Trophoblast cell (in vitro differentiated cells and primary cell): ENCODE data around the gene PIK3AP1.

Experiments
- DNase-seq, 2 donors: peaks; one replicate each; pipeline ENCODE4 v3.0.0-alpha.2; 2016
- H2AFZ ChIP-seq: 2 replicates; pipeline ENCODE4 v1.6.1; 2013; ENCODE audit warnings: low read length, moderate library complexity, mild to moderate bottlenecking; ENCODE audit not compliant: insufficient read depth, poor library complexity
- H2AK5ac ChIP-seq: 2 replicates; pipeline ENCODE4 v1.6.1; 2013; ENCODE audit warnings: mild to moderate bottlenecking, low read length
- H2BK120ac ChIP-seq: 2 replicates; pipeline ENCODE4 v1.6.1; 2013; ENCODE audit warnings: low read length, mild to moderate bottlenecking, moderate library complexity; ENCODE audit not compliant: insufficient read depth, poor library complexity
- H2BK12ac ChIP-seq: 2 replicates; pipeline ENCODE4 v1.6.1; 2013; ENCODE audit warnings: mild to moderate bottlenecking, low read length, moderate library complexity
- H2BK5ac ChIP-seq: 2 replicates; pipeline ENCODE4 v1.6.1; 2013; ENCODE audit warnings: low read length, low read depth, moderate library complexity, mild to moderate bottlenecking; ENCODE audit not compliant: poor library complexity
- H3K14ac ChIP-seq: 2 replicates; pipeline ENCODE4 v1.6.1; 2013; ENCODE audit warnings: mild to moderate bottlenecking, low read length
- H3K18ac ChIP-seq: 2 replicates; pipeline ENCODE4 v1.6.1; 2013; ENCODE audit warnings: mild to moderate bottlenecking, low read length
- H3K23ac ChIP-seq: 2 replicates; pipeline ENCODE4 v1.6.1; 2013; ENCODE audit warnings: low read length
- H3K27ac ChIP-seq: 2 replicates; pipeline ENCODE4 v1.5.1; 2013; ENCODE audit warnings: low read depth, mild to moderate bottlenecking, inconsistent platforms, low read length, moderate library complexity
- H3K27me3 ChIP-seq: 2 replicates; pipeline ENCODE4 v1.6.1; 2013; ENCODE audit warnings: inconsistent platforms, mild to moderate bottlenecking, low read length, moderate library complexity; ENCODE audit not compliant: insufficient read depth
- H3K36me3 ChIP-seq, 2 experiments: 1 replicate in 1 of 2; 2 replicates in 1 of 2; pipeline ENCODE4 v1.6.1; 2013; ENCODE audit warnings: low read length in 2 of 2, mild to moderate bottlenecking in 2 of 2, moderate library complexity in 1 of 2; ENCODE audit not compliant: insufficient read depth in 2 of 2, control insufficient read depth in 1 of 2
- H3K4ac ChIP-seq: 2 replicates; pipeline ENCODE4 v1.6.1; 2013; ENCODE audit warnings: low read depth, mild to moderate bottlenecking, low read length, moderate library complexity
- H3K4me1 ChIP-seq, 2 experiments: 1 replicate in 1 of 2; 2 replicates in 1 of 2; pipeline ENCODE4 v1.6.1; 2013; ENCODE audit warnings: low read length in 2 of 2, mild to moderate bottlenecking in 2 of 2, moderate library complexity in 1 of 2; ENCODE audit not compliant: insufficient read depth in 2 of 2, control insufficient read depth in 1 of 2
- H3K4me2 ChIP-seq: 2 replicates; pipeline ENCODE4 v1.6.1; 2013; ENCODE audit warnings: inconsistent platforms, mild to moderate bottlenecking, low read length, moderate library complexity
- H3K4me3 ChIP-seq: 2 replicates; pipeline ENCODE4 v1.5.1; 2013; ENCODE audit warnings: mild to moderate bottlenecking, low read depth, low read length, inconsistent platforms
- H3K79me1 ChIP-seq: one replicate; pipeline ENCODE4 v1.6.1; 2013; ENCODE audit warnings: low read length
- H3K79me2 ChIP-seq: 2 replicates; pipeline ENCODE4 v1.6.1; 2013; ENCODE audit warnings: low read length, mild to moderate bottlenecking; ENCODE audit not compliant: control insufficient read depth, insufficient read depth, poor library complexity
- H3K9ac ChIP-seq: 2 replicates; pipeline ENCODE4 v1.6.1; 2013; ENCODE audit warnings: mild to moderate bottlenecking, low read length
- H3K9me3 ChIP-seq: 2 replicates; pipeline ENCODE4 v1.6.1; 2013; ENCODE audit warnings: low read depth, mild to moderate bottlenecking, control low read depth, inconsistent platforms, low read length; ENCODE audit not compliant: insufficient read depth
- H4K12ac ChIP-seq: 2 replicates; pipeline ENCODE4 v1.6.1; 2013; ENCODE audit warnings: low read depth, mild to moderate bottlenecking, low read length, moderate library complexity
- H4K8ac ChIP-seq: 2 replicates; pipeline ENCODE4 v1.6.1; 2013; ENCODE audit warnings: low read depth, mild to moderate bottlenecking, low read length, moderate library complexity
- H4K91ac ChIP-seq: one replicate; pipeline ENCODE4 v1.6.1; 2013; ENCODE audit warnings: low read depth, mild to moderate bottlenecking, low read length, moderate library complexity
- WGBS: extraction: QIAGEN DNeasy Blood & Tissue Kit; methylation state at CpG from one replicate; pipeline ENCODE4 v1.1.7; 2013; ENCODE audit warnings: missing lambda C conversion rate; ENCODE audit not compliant: insufficient read length, insufficient coverage; ENCODE audit errors: extremely low coverage; 5-methylcytosine and 5-hydroxymethylcytosine counted together

Gene PIK3AP1

DNA sequence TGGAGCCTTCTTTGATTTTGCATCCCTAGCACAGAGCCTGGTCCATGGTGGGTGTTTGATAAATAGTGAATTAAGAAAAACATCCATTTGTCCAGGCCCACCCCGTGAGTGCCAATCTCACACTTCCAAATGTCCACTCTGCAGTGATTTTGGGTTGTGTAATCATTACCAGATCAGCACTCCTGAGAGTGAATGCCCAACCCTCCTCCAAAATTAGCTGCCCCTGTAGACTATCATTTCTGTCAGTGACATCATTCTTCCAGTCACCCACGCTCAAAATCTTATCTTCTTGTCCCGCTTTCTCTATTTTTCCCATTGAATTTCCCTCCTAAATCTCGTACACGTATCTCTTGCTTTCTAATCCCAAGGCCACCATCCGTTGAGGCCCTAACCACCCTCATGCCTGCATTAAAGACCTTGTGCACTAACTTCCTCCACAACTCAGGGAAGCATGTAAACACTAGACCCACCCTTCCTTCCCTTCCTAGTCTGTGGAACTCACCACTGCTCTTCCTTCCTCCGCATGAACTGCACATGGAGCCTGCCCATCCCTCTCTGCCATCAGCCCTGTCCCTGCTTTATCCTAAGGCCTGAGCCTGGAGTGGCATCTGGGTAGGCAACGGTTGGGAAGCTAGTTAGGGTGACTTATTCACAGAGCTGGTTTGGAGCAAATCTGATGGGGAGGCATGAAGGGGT lies 32.8 kb downstream of the PIK3AP1 start:
- Histone ChIP-seq H4K12ac (no peak overlapping the region), H2AK5ac (no peak overlapping the region), H3K14ac (no peak overlapping the region), H2BK120ac (no peak overlapping the region), H3K23ac (no peak overlapping the region), H2BK5ac (no peak overlapping the region), H3K18ac (no peak overlapping the region), H3K9me3 (peaks cover 1% of the 10 kb centered on the region), H4K8ac (no peak overlapping the region), H3K4me3 (no peak overlapping the region), H3K79me1 (no peaks in the 10 kb centered on the region), H3K4me2 (no peak overlapping the region), H3K27me3 (no peaks in the 10 kb centered on the region), H4K91ac (no peak overlapping the region), H3K36me3 (no peaks in the 10 kb centered on the region), H2AFZ (no peak overlapping the region), H3K27ac (no peak overlapping the region), H3K4ac (no peak overlapping the region), H3K9ac (no peak overlapping the region), H3K4me1 (no peaks in the 10 kb centered on the region), H3K79me2 (no peaks in the 10 kb centered on the region), H2BK12ac (no peak overlapping the region)
- DNase-seq, result no peak
- 100% methylated on average over 3 of the region's 8 CpGs for WGBS

DNA sequence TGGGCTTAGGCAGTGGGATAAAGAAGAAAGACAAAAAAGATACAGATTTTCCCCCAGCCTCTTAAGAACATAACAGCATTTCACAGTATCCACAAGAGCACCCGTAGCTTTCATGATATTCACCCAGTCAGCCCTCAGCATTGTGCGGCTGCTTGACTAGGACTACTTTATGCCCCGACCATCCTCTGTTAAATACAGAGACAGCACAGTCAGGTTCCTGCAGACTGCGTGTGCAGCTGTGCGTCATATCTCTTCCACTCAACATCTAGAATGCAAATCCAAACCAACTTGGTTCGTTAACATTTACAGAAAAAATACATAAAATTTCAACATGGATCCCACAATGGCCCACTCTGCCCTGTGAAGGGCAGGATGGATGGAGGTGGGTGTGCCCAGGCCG lies 33.8 kb downstream of the PIK3AP1 start:
- Histone ChIP-seq H3K27me3 (no peaks in the 10 kb centered on the region), H2BK120ac (no peak overlapping the region), H3K79me1 (no peaks in the 10 kb centered on the region), H3K4me1 (no peaks in the 10 kb centered on the region), H3K4me3 (no peak overlapping the region), H2AK5ac (no peak overlapping the region), H3K79me2 (no peaks in the 10 kb centered on the region), H3K14ac (no peak overlapping the region), H3K18ac (no peak overlapping the region), H3K9me3 (peaks cover 1% of the 10 kb centered on the region), H3K4ac (no peak overlapping the region), H4K8ac (no peak overlapping the region), H4K91ac (no peak overlapping the region), H3K36me3 (no peaks in the 10 kb centered on the region), H3K4me2 (no peak overlapping the region), H3K23ac (no peak overlapping the region), H2BK5ac (no peak overlapping the region), H2AFZ (no peak overlapping the region), H3K27ac (no peak overlapping the region), H2BK12ac (no peak overlapping the region), H4K12ac (no peak overlapping the region), H3K9ac (no peak overlapping the region)
- DNase-seq, result no peak
- no CpG with 5 or more reads among the region's 7 CpGs for WGBS

DNA sequence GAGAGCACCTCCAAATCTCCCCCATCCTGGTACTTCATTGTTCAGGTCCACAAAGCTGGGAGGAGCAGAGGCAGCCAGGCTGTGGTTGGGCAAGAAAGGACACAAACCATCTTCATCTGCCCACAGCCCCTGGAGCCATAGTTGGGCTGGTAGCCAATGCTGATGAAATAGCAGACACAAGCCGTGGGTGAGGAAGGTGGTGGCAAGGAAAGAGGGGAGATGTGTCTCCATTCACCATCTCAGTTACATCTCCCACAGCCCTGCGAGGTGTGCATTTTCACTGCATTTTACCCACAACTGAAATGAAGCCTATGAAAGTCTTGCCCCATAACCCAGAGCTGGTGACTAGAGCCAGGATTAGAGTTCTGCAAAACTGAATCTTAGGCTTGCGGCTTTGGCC lies 35.0 kb downstream of the PIK3AP1 start:
- no peak overlapping the region for H3K4ac ChIP-seq
- no CpG with 5 or more reads among the region's 3 CpGs for WGBS

DNA sequence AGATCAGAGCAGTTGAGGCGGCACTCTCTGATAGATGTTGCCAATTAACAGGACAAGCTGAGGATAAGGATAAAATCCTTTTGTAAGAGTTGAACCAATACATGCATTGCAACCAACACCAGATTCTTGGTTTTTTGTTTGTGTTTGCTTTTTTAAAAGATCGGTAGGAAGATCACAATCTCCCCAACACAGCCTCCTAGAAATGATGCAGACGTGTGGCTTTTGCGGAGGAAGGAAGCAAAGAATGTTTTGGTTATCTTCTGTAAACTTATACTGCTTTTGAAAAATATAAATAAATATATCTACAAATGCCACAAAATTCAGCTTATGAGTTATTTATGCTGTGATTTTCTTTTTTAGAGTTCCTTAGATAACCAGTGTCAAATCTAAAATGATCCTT lies 35.5 kb downstream of the PIK3AP1 start:
- Histone ChIP-seq H3K4me2 (no peak overlapping the region), H3K4ac (no peak overlapping the region), H3K27ac (no peak overlapping the region), H3K4me1 (no peaks in the 10 kb centered on the region), H2BK12ac (no peak overlapping the region), H2BK120ac (no peak overlapping the region), H2AFZ (no peak overlapping the region), H2BK5ac (no peak overlapping the region), H4K8ac (no peak overlapping the region), H3K9me3 (no peaks in the 10 kb centered on the region), H4K12ac (no peak overlapping the region), H3K4me3 (no peak overlapping the region), H3K14ac (no peak overlapping the region), H3K79me1 (no peaks in the 10 kb centered on the region), H2AK5ac (no peak overlapping the region), H4K91ac (no peak overlapping the region), H3K23ac (no peak overlapping the region), H3K9ac (no peak overlapping the region), H3K18ac (no peak overlapping the region), H3K79me2 (no peaks in the 10 kb centered on the region), H3K36me3 (no peaks in the 10 kb centered on the region), H3K27me3 (no peaks in the 10 kb centered on the region)
- WGBS, result no CpG with 5 or more reads among the region's 4 CpGs
- no peak for DNase-seq

More for the DNA sequence above, 35.0 kb downstream of the PIK3AP1 start:
- no peak overlapping the region for H3K4me2 ChIP-seq
- H3K14ac ChIP-seq, result no peak overlapping the region
- no peak overlapping the region for H2AK5ac ChIP-seq
- no peaks in the 10 kb centered on the region for H3K4me1 ChIP-seq
- no peaks in the 10 kb centered on the region for H3K79me2 ChIP-seq
- no peak overlapping the region for H3K4me3 ChIP-seq
- H3K36me3 ChIP-seq, result no peaks in the 10 kb centered on the region
- no peak overlapping the region for H2BK12ac ChIP-seq
- no peak overlapping the region for H3K27ac ChIP-seq
- H2BK5ac ChIP-seq, result no peak overlapping the region
- H2AFZ ChIP-seq, result no peak overlapping the region
- no peak overlapping the region for H3K9ac ChIP-seq
- H3K18ac ChIP-seq, result no peak overlapping the region
- H3K23ac ChIP-seq, result no peak overlapping the region
- H4K91ac ChIP-seq, result no peak overlapping the region
- no peak overlapping the region for H4K8ac ChIP-seq
- no peak overlapping the region for H2BK120ac ChIP-seq
- H3K79me1 ChIP-seq, result no peaks in the 10 kb centered on the region
- no peaks in the 10 kb centered on the region for H3K27me3 ChIP-seq
- no peak overlapping the region for H4K12ac ChIP-seq
- DNase-seq, result no peak
- H3K9me3 ChIP-seq, result no peaks in the 10 kb centered on the region
